Measurements from ENCODE around the gene PTH1R.

The PTH1R gene

DNA sequence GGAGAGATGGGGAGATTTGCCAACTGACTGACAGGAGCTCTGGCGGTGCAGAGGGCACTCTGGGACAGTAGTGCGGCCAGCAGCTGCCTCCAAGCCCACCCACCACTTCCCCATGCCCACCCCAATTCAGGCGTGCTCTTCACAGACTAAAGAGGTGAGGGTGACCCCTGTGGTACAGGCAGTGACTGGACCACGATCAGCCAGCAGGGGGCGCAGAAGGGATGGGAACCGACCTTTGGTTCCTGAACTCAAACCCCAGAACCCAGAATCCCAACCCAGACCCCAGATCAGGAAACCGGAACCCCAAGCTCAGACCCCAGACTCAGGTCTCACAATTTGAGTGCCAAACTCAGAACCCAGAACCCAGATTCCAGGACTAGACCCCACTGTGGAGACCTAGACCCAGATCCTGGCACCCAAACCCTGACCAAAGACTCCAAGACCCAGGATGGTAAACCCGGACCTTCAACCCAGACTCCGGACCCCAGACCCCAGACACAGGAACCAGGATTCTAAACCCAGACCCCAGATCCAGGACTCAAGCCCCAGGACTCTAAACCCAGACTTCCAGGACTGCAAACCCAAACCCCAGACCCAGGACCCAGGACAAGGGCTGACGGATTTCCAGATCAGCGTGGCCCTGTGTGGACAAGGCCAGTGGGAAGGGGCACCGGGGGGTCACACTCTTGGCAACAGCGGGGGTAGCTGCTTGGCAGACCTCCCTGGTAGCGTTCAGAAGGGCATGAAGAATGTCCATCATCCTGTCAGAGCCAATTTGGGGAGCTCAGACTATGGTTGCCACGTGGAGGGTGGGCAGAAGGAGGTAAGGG lies 10.6 kb upstream of the PTH1R start:
- TF ChIP-seq POLR2A (IDR thresholded peaks at IDR 0.05; ENCODE audit: low read depth, low read length) (no peak), TAF1 (IDR thresholded peaks at IDR 0.05; ENCODE audit: borderline replicate concordance, low read depth, low read length) (no peak), POLR2AphosphoS5 (IDR thresholded peaks at IDR 0.05; ENCODE audit: low read depth, low read length) (no peak)
- DNase-seq (ENCODE audit: insufficient read length) (peak; percentile 74), FAIRE-seq (peak; percentile 75)

DNA sequence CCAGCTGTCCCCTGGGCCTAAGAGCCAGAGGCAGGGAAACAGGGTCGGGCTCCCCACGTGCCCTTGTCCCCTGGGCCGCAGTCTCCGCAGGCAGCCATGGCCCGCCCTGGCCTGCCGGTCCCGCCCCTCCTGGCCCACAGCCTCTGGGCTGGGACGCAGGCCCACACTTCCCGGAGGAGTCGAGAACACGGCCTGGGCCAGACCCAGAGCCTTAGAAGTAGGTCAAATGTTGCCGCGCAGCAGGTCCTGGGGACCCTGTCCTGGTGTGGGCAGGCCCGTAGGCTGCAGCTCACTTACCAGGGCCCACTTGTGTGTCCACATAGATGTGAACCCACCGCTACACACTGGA lies 10.0 kb upstream of the PTH1R start:
- no peak for DNase-seq (ENCODE audit: insufficient read length)
- FAIRE-seq = no peak
- TF ChIP-seq POLR2AphosphoS5 (IDR thresholded peaks at IDR 0.05; ENCODE audit: low read depth, low read length) (no peak), TAF1 (IDR thresholded peaks at IDR 0.05; ENCODE audit: borderline replicate concordance, low read depth, low read length) (no peak), POLR2A (IDR thresholded peaks at IDR 0.05; ENCODE audit: low read depth, low read length) (no peak)

DNA sequence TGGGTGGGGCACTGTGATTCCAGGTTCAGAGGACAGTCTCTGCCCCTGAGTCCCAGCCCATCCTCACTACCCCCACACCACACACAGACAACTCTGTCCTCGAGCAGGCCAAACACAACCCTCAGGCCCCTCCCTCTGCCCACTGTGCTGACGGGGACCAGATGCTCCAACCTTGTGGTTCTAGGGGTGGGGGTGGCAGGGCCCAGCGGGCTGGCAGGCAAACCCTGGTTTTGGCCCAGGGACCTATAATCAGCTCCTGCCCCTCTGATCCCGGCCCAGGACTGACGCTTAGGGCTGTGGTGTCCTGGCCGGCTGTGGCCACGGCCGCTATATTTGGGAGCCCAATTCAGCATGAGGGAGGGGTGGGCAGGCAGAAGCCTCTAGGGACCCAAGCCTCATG lies 9.2 kb upstream of the PTH1R start:
- FAIRE-seq (no peak), DNase-seq (ENCODE audit: insufficient read length) (no peak)
- TF ChIP-seq POLR2A (IDR thresholded peaks at IDR 0.05; ENCODE audit: low read depth, low read length) (no peak), POLR2AphosphoS5 (IDR thresholded peaks at IDR 0.05; ENCODE audit: low read depth, low read length) (no peak), TAF1 (IDR thresholded peaks at IDR 0.05; ENCODE audit: borderline replicate concordance, low read depth, low read length) (no peak)

DNA sequence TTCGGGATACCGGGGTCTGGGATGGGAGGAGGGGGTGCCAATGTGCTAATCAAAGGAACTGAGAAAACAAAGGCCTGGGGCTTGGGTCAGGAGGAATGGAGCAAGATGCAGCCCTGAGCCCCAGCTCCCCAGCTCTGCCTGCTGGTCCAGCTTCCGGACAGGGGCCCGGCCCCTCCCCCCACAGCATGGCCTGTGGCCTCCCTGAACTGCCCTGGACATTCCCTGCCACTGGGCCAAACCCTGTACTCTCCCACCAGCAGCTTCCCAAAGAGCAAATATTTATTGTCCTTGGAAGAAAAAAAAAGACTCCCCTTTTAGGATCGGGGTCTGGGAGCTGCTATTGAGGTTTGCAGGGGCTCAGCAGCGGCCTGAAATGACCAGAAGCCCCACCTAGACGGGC lies 8.6 kb upstream of the PTH1R start:
- DNase-seq (ENCODE audit: insufficient read length) = no peak
- FAIRE-seq = no peak
- no peak for TF ChIP-seq POLR2AphosphoS5 (IDR thresholded peaks at IDR 0.05; ENCODE audit: low read depth, low read length)
- TF ChIP-seq POLR2A (IDR thresholded peaks at IDR 0.05; ENCODE audit: low read depth, low read length) = no peak
- TF ChIP-seq TAF1 (IDR thresholded peaks at IDR 0.05; ENCODE audit: borderline replicate concordance, low read depth, low read length) = no peak

DNA sequence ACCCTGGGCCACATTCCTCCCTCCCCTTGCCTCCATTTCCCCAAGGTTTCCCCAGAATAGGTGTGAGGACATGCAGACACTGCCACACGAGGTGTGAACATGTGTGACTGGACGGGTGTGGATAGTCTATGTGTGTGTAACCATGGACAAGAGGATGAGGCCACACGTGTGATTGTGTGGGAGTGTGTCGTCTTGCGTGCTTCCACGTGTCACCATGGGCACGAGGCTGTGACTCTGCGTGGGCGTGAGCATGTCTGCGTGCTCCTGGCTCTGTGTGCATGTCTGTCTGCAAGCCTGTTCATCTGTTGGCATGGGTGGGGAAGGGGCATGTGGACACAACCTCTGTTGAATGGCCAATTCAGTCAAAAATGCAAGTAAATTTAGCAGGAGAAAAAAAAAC lies 8.1 kb upstream of the PTH1R start:
- FAIRE-seq (no peak), DNase-seq (ENCODE audit: insufficient read length) (no peak)
- TF ChIP-seq POLR2AphosphoS5 (IDR thresholded peaks at IDR 0.05; ENCODE audit: low read depth, low read length) (no peak), TAF1 (IDR thresholded peaks at IDR 0.05; ENCODE audit: borderline replicate concordance, low read depth, low read length) (no peak), POLR2A (IDR thresholded peaks at IDR 0.05; ENCODE audit: low read depth, low read length) (no peak)

DNA sequence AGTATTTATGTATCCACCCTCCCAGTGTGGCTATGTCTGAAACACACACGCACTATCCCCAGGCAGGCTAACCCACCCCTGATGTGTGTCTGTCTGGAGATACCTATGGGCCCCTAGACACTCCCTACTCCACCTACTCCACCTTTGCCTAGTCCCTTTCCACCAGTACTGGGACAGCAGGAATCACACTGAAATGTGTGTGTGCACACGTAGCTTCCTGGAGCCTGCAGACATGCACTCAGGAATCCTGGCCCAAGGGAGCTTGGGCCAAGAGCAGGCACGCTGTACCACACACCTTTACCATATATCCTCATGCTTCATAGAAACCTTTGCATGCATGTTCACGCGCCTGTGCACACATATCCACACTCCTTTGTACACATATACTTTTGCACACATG lies 6.9 kb upstream of the PTH1R start:
- no peak for DNase-seq (ENCODE audit: insufficient read length)
- FAIRE-seq = no peak
- TF ChIP-seq POLR2A (IDR thresholded peaks at IDR 0.05; ENCODE audit: low read depth, low read length) (no peak), TAF1 (IDR thresholded peaks at IDR 0.05; ENCODE audit: borderline replicate concordance, low read depth, low read length) (no peak), POLR2AphosphoS5 (IDR thresholded peaks at IDR 0.05; ENCODE audit: low read depth, low read length) (no peak)

DNA sequence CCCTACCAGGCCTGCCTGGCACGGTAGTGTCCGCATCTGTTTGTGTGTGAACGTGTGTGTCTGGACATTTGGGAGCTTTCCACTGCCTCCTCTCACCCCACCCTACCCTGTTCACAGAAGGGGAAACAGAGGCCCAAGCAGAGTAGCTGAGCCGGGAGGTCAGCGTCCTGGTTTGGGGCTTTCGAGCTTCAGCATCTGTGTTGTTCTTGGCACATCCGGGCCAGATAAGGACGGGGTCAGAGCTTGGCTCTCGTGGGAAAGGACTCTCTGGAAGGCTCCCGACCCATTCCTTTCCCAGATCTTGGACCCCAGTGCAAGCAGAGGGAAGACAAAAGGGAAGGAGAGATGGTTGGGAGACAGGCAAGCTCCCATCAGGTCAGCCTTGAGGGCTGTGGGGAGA lies 6.3 kb upstream of the PTH1R start:
- DNase-seq (ENCODE audit: insufficient read length) (no peak), FAIRE-seq (no peak)
- TF ChIP-seq TAF1 (IDR thresholded peaks at IDR 0.05; ENCODE audit: borderline replicate concordance, low read depth, low read length) (no peak), POLR2A (IDR thresholded peaks at IDR 0.05; ENCODE audit: low read depth, low read length) (no peak)

DNA sequence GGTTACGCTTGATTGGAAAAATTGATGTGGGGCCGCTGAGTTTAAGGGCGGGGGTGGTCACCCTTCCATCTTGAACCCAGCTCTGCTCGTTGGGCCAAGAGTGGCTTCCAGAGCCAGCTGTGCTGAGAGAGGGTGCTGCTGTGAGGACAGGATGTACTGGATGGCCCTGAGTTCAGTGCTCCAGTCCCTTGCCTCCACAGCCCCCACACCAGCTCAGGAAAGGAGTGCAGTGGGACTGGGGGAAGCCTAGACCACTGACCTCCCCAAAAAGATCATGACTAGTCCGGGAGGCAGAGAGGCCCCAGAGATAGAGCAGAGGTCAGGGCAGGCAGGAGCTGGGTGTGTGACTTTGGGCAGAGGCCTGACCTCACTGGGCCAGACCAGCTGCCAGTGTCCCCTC lies 4.0 kb upstream of the PTH1R start:
- FAIRE-seq (no peak), DNase-seq (ENCODE audit: insufficient read length) (no peak)
- TF ChIP-seq POLR2A (IDR thresholded peaks at IDR 0.05; ENCODE audit: low read depth, low read length) (no peak), TAF1 (IDR thresholded peaks at IDR 0.05; ENCODE audit: borderline replicate concordance, low read depth, low read length) (no peak), POLR2AphosphoS5 (IDR thresholded peaks at IDR 0.05; ENCODE audit: low read depth, low read length) (no peak)

DNA sequence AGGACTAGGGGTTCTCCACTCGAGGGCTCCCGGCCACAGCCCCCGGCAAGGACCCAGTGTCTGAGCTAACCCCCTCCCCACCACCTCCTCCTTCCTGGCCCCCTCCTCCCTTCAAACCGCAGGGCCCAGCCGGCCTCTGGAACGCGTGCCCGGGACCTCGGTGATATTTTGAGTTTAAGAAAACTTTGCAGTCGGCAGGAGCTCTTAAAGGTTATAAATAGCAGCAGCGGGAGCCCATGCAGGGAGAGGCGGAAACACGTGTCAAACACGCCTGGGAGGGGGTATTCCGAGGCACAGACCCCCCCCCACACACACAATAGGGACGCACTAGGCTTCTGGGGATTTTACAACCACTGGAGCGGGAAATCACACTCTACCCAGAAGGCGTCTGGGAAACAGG lies 3.1 kb upstream of the PTH1R start:
- no peak for TF ChIP-seq POLR2A (IDR thresholded peaks at IDR 0.05; ENCODE audit: low read depth, low read length)
- TF ChIP-seq TAF1 (IDR thresholded peaks at IDR 0.05; ENCODE audit: borderline replicate concordance, low read depth, low read length) = no peak
- TF ChIP-seq POLR2AphosphoS5 (IDR thresholded peaks at IDR 0.05; ENCODE audit: low read depth, low read length) = no peak
- FAIRE-seq (no peak), DNase-seq (ENCODE audit: insufficient read length) (no peak)

DNA sequence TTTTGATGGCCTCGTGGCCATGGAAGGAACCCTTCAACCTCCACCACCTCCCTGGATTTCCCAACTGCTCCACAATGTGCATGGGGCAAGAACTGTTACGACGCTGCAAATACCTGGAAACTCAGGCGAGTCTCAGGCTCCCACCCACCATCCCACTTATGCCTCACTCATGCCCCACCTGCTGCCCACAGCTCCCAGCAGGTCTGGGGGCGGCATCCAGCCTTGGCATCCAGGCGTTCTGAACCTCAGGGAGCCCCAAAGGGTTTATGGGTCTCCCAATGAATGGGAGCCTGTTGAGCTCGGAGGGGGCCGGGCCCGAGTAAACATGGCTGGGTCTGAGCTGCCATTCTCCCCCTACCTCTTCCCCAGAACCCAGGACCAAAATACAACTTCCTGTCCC lies 2.0 kb upstream of the PTH1R start:
- FAIRE-seq (no peak), DNase-seq (ENCODE audit: insufficient read length) (no peak)
- no peak for TF ChIP-seq TAF1 (IDR thresholded peaks at IDR 0.05; ENCODE audit: borderline replicate concordance, low read depth, low read length)
- no peak for TF ChIP-seq POLR2AphosphoS5 (IDR thresholded peaks at IDR 0.05; ENCODE audit: low read depth, low read length)

DNA sequence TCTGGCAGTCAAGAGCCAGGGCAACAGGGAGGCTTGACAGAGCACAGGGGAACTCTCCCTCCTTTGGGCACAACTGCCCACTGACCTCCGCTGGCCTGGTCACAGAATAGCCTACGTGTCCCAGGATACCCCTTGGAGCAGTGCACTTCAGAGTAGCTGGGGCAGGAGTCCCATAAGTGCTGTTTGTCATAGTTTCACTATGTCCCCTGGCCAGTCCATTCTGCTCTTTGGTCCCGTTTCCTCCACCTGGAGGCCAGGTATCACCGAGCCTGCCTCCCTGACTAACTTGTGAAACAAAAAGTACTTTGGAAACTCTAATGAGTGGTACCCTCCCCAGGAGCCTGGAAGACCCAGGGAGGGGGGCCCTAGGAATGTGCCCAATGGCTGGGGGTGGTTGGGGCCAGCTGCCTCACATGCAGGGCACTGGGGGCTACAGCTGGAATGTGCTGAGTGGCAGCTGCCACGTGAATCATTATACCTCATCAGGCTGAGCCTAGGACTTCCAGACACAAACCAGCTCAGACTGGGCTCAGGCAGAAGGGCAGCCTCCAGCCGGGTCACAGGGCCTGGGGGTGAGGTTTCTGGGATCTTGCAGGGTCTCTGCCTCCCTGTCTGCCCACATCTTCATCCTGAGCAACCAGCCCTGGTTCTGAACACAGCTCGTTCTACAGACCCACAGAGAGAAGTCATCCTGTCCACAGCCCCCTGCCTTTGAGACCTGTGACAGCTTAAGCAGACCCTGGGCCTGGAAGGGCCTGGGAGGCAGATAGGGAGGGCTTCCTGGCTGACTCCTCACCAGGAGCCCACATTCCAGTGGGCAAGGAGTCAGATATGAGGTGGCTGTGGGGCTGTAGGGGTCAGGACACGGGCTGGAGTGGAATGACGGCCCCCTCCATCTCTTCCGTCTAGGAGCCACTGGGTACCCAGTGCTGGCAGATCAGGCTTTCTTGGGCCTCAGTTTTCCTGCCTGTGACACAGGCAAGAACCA lies 914 bp upstream of the PTH1R start:
- DNase-seq (ENCODE audit: insufficient read length) (no peak), FAIRE-seq (no peak)
- TF ChIP-seq TAF1 (IDR thresholded peaks at IDR 0.05; ENCODE audit: borderline replicate concordance, low read depth, low read length) = no peak
- no peak for TF ChIP-seq POLR2A (IDR thresholded peaks at IDR 0.05; ENCODE audit: low read depth, low read length)
- TF ChIP-seq POLR2AphosphoS5 (IDR thresholded peaks at IDR 0.05; ENCODE audit: low read depth, low read length) = no peak

All from GM12892 (cell line).